Skeletal muscle cell (primary cell): ENCODE measurements around the gene KLF15.
"Not testable (repeated sequence)": the region's sequence is repeated elsewhere in the genome, so short reads cannot be mapped to it uniquely, and the experiment has no call there.

Experiments
- DNase-seq: peaks from one replicate; pipeline ENCODE4 v3.0.0-alpha.2; 2010; ENCODE audit warnings: low read depth
- H3K4me3 ChIP-seq: 2 replicates; pipeline ENCODE4 v1.5.1; 2011; ENCODE audit warnings: low read depth, mild to moderate bottlenecking, control low read depth, low read length, moderate library complexity

Gene KLF15

DNA sequence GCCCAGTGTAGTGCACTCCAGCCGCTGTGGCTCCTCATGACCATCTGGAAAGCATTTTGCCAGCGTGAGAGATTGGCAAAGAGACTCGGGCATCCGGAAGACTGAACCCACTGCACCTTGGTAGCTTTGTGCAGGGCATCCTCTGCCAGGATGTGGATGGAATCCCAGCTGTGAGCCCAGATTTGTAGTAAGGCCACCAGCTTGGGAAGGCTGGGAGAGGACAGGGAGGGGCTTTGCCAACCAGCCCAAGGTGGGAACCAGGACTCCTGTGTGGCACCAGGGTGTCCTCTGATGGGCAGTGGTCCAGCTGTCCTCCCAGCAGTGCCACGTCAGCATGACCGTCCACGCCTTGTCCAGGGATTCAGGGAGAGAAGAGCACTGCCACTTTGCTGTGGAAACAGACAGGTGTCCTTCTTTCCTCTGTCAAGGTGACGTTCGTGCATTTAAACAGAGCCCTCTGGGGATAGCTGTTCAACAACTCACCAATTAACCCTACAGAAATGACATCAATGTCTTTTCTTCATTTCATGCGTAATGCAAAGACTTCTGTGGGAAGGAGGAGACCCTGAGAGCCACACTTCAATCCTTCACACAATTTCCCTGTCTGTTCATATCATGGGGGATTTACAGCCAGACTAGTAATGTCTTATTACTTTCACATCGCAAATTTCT, 19.1 kb downstream of the KLF15 start:
- DNase-seq: no peak
- no peak overlapping the region for H3K4me3 ChIP-seq

DNA sequence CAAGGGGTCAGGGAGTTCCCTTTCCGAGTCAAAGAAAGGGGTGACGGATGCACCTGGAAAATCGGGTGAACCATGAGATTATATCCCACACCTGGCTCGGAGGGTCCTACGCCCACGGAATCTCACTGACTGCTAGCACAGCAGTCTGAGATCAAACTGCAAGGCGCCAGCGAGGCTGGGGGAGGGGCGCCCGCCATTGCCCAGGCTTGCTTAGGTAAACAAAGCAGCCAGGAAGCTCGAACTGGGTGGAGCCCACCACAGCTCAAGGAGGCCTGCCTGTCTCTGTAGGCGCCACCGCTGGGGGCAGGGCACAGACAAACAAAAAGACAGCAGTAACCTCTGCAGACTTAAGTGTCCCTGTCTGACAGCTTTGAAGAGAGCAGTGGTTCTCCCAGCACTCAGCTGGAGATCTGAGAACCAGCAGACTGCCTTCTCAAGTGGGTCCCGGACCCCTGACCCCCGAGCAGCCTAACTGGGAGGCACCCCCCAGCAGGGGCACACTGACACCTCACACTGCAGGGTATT, 25.3 kb downstream of the KLF15 start:
- not testable (repeated sequence) for H3K4me3 ChIP-seq, DNase-seq

DNA sequence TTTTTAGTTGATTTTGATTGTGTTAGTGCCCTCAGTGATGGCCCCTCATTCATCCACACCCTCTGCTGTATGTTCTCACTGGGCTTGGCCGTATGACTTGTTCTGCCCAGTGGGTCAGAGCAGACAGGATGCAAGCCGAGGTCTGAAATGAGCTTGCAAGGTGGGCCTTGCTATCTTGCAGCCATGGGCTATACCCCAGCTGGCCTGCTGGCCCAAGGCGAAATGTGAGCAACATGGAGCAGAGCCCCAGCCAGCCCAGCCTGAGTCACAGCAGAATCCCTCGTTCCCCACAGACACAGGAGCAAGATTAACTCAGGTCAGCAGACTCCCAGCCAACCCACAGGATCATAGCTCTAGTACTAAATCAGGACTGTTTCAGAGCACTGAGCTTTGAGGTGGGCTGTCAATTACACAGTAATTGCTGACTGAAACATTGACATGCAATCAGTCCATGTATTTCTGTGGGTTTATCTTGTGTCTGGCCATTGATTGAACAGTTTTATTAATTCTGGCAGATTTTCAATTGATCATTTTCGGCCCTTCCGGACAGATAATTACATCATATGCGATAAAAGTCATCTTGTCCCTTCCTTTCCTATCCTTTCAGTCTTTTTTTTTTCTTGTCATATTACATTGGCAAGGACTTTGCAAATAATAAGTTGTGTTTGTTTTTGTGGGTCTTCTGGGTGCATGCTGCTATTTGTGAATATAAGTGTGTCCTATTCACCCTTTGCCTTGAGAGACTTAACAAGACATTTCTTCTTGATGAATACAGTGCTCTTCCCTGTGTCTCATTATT, 27.1 kb downstream of the KLF15 start:
- DNase-seq: no peak
- H3K4me3 ChIP-seq: no peak overlapping the region

DNA sequence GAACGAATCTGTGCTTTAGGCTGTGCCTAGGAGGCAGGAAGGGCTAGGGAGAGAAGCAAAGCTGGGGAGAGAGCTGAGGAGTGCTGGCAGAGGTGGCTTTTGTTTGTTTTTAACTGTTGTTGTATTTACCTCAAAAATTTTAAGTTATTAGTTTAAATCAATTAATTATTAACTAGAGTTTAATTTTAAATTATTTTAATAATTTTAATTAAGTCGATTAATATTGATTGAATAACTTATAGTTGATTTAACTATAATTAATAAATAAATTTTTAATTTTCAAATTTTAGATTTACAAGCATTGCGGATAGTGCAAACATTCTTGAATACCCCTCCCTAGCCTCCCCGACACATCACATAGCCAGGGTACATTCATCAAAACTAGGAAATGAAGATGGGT, 30.6 kb downstream of the KLF15 start:
- H3K4me3 ChIP-seq: no peak overlapping the region
- DNase-seq: no peak

DNA sequence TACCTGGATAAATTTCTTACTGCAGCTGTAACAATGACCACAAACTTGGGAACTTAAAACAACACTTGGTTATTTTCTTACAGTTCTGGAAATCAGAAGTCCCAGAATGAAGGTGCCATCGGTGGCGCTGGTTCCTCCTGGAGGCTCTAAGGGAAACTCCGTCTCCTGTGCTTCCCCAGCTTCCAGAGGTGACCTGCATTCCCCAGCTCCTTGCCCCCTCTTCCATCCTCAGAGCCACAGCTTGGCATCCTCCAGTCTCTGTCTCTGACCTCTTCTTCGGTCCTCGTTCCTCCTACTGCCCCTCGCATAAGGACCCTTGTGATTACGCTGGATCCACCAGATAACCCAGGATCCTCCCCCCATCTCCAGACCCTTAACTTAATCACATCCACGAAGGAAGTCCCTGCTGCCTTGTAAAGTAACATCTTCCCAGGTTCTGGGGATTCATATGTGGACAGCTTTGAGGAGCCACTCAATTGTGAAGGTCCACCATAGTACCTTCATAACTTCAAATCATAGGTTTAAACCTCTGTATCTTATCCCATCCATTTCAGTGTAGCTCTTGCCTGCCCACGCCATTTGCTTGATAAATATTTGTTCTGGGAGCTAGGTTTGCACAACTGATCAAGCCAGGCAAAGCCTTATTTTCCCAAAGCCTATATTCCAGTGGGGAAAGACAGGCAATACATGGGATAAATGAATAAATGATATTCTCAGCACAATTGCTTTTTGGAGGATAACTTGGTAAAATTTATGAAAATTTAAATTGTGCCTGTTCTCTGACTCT, 34.8 kb downstream of the KLF15 start:
- H3K4me3 ChIP-seq: no peak overlapping the region
- DNase-seq: no peak

DNA sequence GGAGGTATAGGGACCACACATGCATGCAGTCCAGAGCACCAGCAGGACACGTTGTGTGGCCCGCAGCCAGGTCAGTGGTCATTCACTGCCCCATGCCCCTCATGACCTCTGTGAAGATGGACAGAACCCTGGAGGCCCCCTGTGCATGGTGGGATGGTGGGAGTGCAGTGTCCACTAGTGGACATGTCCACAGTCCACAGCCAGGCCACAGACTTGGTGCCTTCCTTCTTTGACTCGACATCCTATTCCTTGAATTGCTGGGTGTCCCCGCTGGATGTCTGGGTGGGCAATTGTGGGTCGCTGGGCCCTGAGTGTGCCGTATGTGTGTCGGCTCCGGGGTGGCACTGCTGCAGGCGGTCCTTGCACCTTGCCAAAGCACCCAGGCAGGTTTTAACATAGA, 35.7 kb downstream of the KLF15 start:
- no peak overlapping the region for H3K4me3 ChIP-seq
- no peak for DNase-seq

DNA sequence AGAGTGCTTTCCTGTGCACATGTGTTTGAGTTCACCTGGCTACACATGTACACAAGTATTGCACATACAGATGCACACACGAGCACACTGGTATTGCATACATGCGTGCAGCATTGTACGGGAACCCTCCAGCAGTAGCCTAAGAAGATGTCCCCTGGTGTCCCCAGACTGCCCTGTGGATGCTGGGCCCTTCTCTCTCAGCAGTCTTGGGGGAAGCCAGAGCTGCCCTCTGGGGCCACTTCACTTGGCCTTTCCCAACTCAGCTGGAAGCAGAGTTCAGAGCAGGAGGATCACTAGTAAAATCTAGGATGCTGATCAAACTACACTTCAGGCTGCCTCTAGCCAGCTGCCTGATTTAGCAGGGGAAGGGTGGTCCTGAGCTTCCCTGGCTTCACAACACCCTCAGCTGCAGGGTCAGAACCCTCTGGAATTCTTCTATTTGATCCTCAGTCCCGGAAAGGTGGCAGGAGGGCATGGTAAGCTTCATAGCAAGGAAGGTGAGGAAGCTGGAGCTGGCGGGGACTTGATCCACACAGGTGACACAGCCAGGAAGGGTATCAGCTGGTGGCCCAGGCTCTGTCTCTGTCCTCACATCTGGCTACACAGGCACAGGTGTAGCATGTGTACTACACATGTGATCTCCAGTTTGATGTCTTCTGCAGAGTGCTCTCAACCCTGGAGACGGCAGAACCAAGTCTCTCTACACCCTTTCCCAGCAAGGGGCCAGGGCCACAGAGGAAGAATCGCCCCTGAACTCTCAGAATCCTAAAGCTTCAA, 36.5 kb downstream of the KLF15 start:
- DNase-seq: no peak
- H3K4me3 ChIP-seq: no peak overlapping the region

DNA sequence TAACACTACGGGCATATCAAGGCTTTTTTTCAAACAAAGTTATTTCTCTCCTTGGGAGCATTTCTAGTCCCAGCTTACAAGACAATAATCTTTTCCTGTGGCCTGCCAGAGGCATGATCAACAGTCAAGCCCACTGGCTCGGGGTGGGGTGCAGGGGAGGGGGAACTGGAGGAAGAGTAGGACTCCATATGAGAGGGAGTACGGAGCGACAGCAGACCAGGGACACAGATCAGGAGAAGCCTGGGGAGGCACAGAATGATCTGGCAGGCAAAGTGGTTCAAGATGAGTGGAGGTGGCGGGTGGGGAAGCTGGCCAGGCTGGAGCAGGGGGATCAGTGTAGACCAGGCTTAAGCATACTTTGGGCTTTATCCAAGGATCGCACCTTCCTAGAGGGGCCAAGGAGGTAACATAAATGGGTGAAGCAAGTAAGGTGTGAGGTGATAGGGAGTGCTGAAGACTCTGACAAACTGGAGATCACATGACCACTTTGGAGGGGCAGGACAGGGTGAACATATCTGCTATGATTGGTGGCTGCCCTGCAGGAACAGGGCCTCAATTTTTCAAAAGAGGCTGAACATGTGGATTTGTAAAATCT, 37.4 kb downstream of the KLF15 start:
- no peak overlapping the region for H3K4me3 ChIP-seq
- DNase-seq: no peak

DNA sequence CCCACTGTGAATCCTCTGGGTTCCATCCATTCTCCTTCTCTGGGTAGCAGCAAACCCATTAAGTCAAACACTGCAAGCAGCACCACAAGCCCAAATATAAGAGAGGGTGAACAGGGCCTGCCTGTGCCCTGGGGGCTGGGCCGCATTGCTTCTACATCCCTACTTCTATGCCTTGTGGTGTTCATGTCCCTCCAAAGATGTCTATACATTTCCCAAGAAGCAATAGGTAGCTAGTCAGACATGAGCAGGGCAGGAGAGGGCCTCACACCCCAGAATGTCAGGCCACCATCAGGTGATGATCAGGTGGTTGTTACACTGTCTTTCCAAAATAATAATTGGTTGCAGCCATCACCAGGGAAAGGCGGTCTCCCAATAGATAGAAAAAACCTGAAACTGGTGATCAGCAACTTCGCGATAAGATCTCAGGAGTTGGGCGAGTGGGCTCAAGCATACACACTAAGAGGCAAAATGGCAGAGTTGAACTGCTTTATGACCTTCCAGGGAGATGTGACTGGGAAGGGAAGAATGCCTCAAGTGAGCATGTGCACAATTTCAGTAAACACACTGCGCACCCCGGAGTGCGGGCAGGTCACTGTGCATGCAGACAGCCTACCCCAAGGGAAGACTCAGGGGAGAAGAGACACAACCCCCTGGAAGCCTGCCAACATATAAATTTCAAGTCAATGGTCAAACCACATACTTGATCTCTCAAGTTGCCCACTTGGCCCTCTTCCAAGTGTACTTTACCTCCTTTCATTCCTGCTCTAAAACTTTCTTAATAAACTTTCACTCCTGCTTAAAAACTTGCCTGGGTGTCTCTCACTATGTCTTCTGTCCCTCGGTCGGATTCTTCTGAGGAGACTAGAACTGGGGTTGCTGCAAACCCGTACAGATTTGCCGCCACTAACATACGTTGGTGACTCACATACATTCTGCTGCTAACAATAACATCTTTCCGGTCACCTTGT, 39.9 kb downstream of the KLF15 start:
- no peak overlapping the region for H3K4me3 ChIP-seq
- no peak for DNase-seq

DNA sequence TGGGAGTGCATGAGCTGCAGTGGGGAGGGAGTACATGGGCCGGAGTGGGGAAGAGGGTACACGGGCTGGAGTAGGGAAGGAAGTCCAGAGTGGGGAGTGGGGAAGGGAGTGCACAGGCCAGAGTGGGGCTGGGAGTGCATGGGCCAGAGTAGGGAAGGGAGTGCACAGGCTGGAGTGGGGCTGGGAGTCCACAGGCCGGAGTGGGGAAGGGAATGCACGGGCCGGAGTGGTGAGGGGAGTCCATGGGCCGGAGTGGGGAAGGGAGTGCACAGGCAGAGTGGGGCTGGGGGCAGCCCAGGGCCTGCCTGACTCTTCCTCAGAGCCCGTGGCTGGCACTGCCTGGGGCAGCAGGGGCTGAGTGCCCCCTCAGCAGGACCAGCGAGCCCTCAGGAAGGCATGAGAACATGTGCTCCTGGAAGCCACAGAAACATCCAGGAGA, 40.7 kb downstream of the KLF15 start:
- no peak for DNase-seq
- no peak overlapping the region for H3K4me3 ChIP-seq

DNA sequence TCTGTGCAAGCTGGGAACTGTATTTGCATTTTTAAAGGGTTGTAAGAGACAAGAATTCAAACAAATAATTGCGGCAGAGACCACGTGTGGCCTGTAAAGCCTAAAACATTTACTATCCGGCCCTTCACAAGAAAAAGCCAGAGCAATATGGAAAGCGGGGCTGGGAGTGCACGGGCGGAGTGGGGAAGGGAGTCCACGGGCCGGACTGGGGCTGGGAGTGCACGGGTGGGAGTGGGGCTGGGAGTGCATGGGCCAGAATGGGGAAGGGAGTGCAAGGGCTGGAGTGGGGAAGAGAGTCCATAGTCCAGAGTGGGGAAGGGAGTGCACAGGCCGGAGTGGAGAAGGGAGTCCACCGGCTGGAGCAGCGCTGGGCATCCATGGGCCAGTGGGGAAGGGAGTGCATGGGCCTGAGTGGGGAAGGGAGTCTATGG, 41.2 kb downstream of the KLF15 start:
- H3K4me3 ChIP-seq: no peak overlapping the region
- DNase-seq: no peak

DNA sequence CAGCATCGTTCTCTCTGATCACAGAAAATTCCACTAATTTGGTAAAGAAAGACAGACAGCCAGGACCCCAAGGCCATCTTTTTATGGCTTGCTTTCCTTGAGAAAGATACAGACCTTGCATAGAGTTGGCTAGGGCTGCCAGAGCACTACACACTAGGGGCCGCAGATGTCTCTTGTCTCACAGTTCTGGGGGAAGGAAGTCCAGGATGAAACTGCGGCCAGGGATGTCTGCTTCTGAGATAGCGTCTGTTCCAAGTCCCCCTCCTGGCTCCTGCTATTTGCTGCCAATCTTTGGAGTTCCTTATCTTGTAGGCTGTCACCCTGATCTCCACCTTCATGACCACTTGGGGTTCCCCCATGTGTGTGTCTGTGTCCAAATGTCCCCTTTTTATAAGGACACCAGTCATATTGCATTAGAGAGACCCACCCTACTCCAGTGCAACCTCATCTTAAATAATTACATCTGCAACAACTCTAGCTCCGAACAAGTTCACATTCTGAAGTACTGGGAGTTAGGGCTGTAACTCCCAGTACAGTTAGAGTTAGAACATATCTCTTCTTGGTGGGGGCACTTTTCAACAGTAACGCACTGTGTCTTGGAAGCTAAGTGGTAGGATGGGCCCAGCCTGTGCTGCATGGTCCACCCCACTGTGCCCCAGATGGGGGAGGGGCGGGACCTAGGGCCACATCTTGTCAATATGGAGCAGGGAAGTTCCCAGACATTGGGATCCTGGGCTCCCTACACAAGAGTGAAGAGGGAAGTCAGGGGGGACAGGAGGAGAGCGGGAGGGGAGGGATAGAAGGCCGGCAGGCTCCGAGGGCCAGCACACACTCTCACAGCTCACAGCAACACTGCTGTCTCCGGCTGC, 42.2 kb downstream of the KLF15 start:
- H3K4me3 ChIP-seq: no peak overlapping the region
- no peak for DNase-seq

DNA sequence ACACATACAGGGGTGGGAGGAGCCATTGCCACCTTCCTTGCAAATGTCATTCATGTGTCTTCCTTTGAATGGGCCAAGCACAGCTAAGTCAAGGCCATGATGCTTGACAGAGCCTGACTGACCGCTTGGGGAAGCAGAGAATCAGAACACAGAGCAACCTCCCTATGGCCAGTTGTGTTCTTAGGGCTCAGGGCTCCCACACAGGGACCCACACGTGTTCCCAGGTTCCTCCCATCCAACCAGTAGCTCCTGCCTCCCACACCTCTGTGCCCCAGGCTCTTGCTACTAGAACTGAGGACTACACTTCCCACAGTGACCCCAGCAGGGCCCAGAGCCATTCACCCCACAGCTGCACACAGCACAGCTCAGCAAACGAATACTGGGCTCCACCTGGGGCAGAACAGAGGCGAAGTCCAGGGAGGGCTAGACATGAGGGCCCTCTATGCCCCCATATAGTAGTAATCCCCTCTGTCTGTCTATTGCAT, 42.9 kb downstream of the KLF15 start:
- DNase-seq: no peak
- H3K4me3 ChIP-seq: no peak overlapping the region

DNA sequence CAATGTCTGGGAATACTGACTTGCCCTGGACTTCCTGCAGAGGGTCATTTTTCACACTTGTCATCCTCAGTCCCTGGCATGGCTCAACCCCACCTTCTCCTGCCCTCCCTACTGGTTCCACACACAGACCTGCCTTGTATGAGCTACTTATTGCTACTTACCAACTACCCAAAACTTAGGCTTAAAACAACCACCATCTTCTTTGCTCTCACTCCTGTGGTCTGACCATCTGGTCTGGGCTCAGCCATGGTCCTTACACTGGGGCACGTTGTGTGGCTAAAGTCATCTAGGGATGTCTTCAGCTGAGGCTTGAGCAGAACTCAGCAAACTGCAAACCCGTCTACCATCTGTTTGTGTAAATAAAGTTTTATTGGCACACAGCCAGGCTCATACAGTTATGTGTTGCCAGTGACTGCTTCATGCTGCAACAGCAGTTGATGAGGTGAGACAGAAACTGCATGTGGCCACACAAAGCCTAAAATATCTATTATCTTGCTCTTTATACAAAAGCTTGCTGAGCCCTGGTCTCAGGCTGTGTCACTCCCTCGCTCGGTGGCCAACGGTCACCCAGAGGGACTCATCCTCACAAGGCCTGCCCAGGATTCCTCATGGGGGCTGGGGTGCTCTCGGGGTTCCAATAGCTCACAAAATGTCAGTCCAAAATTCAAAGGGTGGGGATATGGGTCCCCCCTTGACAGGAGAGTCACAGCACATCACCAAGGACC, 43.5 kb downstream of the KLF15 start:
- no peak overlapping the region for H3K4me3 ChIP-seq
- no peak for DNase-seq

DNA sequence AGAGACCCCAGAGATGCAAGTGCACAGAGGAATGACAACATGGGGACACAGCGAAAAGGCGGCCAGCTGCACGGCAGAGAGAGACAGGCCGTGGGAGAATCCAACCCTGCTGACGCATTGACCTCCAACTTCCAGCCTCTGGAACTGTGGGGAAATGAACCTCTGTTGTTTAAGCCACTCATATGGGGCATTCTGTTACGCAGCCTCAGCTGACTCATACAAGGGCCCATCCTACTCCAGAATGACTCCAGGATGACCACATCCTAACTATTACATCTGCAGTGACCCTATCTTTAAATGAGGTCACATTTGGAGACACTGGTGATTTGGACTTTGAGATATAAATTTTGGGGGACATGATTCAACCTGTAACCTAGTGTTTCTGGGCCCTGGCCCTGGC, 44.0 kb downstream of the KLF15 start:
- no peak for DNase-seq
- no peak overlapping the region for H3K4me3 ChIP-seq

DNA sequence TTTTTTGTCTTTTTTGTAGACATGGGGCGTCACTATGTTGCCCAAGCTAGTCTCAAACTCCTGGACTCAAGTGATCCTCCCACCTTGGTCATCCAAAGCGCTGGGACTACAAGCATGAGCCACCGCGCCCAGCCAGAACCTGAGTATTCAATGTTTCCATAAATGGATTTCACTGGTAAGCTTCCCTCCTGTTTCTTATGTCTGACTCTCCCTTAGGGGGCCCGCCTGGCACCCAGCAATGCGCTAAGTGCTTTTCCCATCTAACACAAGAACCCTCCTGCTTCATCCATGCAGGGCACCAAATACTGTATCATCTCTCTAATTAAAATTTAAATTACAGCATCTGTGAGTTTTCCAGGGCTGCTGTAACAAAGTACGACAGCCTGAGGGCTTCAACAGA, 44.9 kb downstream of the KLF15 start:
- DNase-seq: no peak
- no peak overlapping the region for H3K4me3 ChIP-seq
